AML-193 (cell line): ENCODE measurements around the gene NDUFA5.

ENCODE experiments used
- DNase-seq, 2 experiments: peaks; one replicate each; lab custom pipeline; 2025; lab: John Stamatoyannopoulos, UW

The NDUFA5 gene

GRCh38 chr7:123502201-123502600 is 55.4 kb downstream of the NDUFA5 start:
- no peak for DNase-seq

GRCh38 chr7:123500878-123501489 is 56.6 kb downstream of the NDUFA5 start:
- DNase-seq = no peak

GRCh38 chr7:123499211-123499970 is 58.2 kb downstream of the NDUFA5 start:
- no peak for DNase-seq

GRCh38 chr7:123498601-123499000 is 59.0 kb downstream of the NDUFA5 start:
- no peak for DNase-seq

- DNase-seq = no peak
Observed at GRCh38 chr7:123498031-123498430, 59.6 kb downstream of the NDUFA5 start.

GRCh38 chr7:123494193-123494796 is 63.3 kb downstream of the NDUFA5 start:
- DNase-seq = peak; percentile 43 to 53

GRCh38 chr7:123492485-123492884 is 65.1 kb downstream of the NDUFA5 start:
- DNase-seq = no peak
